ENCODE results near the gene DPF3. TPM values are rescaled to one million over a fixed set of nuclear protein-coding genes. Genes with fewer than 3 reads are reported as not detected.

DPF3 gene
- total RNA-seq, 4 donors from 2014 or later = 1.1 to 4.7 (median 1.8) TPM

- TF ChIP-seq POLR2A (IDR thresholded peaks at IDR 0.05) = no peak
- TF ChIP-seq CTCF (IDR thresholded peaks at IDR 0.05) = no peak
- no peak overlapping the region for H3K4me3 ChIP-seq (ENCODE audit: low read depth, poor library complexity, severe bottlenecking)
- WGBS, 2 donors = 76 to 78% methylated on average over 7 of the region's 7 CpGs
- intact Hi-C loops (cut with DNase I; ENCODE audit: low total_unique reads) = no loop called here
- DNase-seq (ENCODE audit: low spot score in 2 of 2) = peak in 1 of 2 donors; percentile 64
Measured at GRCh38 chr14:72616811-72617210, 277.1 kb downstream of the DPF3 start.

- H3K4me3 ChIP-seq (ENCODE audit: low read depth, poor library complexity, severe bottlenecking) = no peak overlapping the region
- intact Hi-C loops (cut with DNase I; ENCODE audit: low total_unique reads) = no loop called here
- DNase-seq (ENCODE audit: low spot score in 2 of 2) = peak in 1 of 2 donors; percentile 13
- WGBS, 2 donors = 27 to 34% methylated on average over 4 of the region's 4 CpGs
- TF ChIP-seq POLR2A (IDR thresholded peaks at IDR 0.05) (no peak), CTCF (IDR thresholded peaks at IDR 0.05) (no peak)
Measured at GRCh38 chr14:72616294-72616693, 277.6 kb downstream of the DPF3 start.

- no peak overlapping the region for H3K4me3 ChIP-seq (ENCODE audit: low read depth, poor library complexity, severe bottlenecking)
- TF ChIP-seq CTCF (IDR thresholded peaks at IDR 0.05) = no peak
- TF ChIP-seq POLR2A (IDR thresholded peaks at IDR 0.05) = no peak
- intact Hi-C loops (cut with DNase I; ENCODE audit: low total_unique reads) = no loop called here
- WGBS, 2 donors = 48 to 53% methylated on average over 9 of the region's 9 CpGs
- peak; percentile 1 to 73 for DNase-seq (ENCODE audit: low spot score in 2 of 2)
Measured at GRCh38 chr14:72615451-72616121, 278.3 kb downstream of the DPF3 start.

GRCh38 chr14:72614891-72615415 lies 278.9 kb downstream of the DPF3 start:
- no peak overlapping the region for H3K4me3 ChIP-seq (ENCODE audit: low read depth, poor library complexity, severe bottlenecking)
- peak; percentile 1 to 53 for DNase-seq (ENCODE audit: low spot score in 2 of 2)
- intact Hi-C loops (cut with DNase I; ENCODE audit: low total_unique reads) = no loop called here
- 73 to 74% methylated on average over 11 of the region's 11 CpGs for WGBS, 2 donors
- TF ChIP-seq CTCF (IDR thresholded peaks at IDR 0.05) (no peak), POLR2A (IDR thresholded peaks at IDR 0.05) (no peak)

- peak; percentile 0 to 37 for DNase-seq (ENCODE audit: low spot score in 2 of 2)
Measured at GRCh38 chr14:72614365-72614764, 279.5 kb downstream of the DPF3 start.

More at GRCh38 chr14:72614365-72614764, 279.5 kb downstream of the DPF3 start:
- no peak overlapping the region for H3K4me3 ChIP-seq (ENCODE audit: low read depth, poor library complexity, severe bottlenecking)
- 70 to 73% methylated on average over 3 of the region's 3 CpGs for WGBS, 2 donors
- TF ChIP-seq CTCF (IDR thresholded peaks at IDR 0.05) (no peak), POLR2A (IDR thresholded peaks at IDR 0.05) (no peak)
- intact Hi-C loops (cut with DNase I; ENCODE audit: low total_unique reads) = no loop called here

All from lower leg skin (tissue), 4 donors.